ENCODE data around the gene TENT5C. TPM values are rescaled to one million over a fixed set of nuclear protein-coding genes. Genes with fewer than 3 reads are reported as not detected.

Gene TENT5C
- total RNA-seq, 1 experiment from 2014 or later = 6.3 TPM

DNA sequence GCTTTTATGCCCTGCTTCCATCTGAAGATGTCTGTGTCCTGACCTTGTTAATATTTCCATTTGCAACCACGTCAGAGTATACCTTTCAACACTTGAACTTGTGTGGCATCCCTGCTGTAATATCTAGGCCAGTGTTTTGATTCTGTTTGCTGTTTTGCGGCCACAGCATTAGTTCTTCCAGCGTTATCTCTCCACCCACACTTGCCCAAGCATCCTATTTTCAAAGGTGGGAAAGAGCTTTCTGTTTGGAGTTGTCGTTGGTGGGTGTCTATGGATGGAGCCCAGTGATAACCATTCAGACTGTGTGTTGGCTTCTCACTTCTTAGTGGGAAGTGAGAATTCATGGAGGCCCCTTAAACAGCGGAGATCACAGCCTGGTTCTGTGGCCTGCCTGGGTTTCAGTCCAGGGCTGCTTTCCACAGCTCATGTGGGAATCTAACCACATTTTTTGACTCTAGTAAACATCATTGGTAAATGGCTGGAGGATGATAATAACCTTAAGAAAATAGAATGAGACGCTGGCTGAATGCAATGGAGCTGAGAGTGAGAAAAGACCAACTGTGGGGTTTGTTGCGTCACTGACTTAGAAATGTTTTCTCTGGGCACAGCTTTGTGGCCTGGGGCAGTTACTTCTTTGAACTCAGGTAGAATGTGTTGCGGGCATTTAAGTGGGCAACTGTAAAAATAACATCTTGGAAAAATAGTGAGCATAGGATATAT lies 7.6 kb downstream of the TENT5C start:
- DNase-seq (ENCODE audit: low read depth) = peak; percentile 96

DNA sequence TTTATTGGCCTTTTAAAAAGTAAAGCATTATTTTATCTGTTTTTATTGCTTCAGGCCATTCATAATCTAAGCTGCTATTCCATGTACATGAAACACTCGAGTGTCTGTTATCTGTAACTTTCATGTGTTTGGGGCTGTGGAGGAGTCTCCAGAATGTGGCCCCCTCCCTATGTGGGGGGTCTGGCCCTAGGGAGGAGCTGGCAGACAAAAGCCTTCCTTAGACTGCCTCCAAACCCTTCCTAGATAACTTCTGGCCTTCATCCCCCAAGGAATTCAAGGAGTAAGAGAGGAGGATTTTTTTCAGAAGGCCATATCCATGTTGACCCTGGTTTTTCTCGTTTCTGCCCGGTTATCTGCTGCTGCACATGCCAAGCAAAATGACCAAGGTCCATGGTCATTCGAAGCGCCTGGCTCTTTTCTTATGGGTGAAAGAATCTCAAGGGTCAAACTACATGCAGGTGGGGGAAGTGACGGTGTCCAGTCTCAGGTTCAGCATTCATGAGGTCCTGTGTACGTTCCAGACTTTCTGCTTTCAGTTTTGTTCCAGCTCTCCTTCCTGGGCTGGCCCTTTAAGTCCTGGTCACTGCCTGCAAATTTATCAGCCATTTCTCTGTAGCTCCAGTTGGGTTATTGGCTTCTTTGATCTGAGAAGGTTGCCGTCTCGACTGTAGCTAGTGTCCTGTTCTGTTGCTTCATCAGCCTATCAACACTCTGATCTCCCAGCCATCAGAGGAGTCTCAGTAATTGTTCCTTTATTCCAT lies 8.3 kb downstream of the TENT5C start:
- peak; percentile 18 for DNase-seq (ENCODE audit: low read depth)

DNA sequence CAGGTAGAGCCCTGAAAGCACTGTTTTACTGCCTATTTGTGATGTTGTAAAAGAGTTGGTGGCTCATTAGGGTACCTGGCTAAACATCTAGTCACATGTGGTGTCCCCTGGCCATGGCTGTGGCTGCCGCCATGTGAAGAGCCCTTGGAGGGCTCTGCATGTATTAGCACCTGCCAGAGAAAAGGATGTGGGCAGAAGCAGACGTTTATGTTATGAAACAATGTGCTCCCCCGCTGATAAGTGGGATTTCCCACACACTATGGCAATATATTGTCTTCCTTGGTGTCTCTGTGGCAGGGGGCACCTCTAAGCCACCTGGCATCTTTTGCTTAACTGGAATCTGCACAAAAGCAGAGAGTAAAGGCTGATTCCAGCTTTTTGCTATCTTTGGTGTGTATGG lies 9.6 kb downstream of the TENT5C start:
- no peak for DNase-seq (ENCODE audit: low read depth)

DNA sequence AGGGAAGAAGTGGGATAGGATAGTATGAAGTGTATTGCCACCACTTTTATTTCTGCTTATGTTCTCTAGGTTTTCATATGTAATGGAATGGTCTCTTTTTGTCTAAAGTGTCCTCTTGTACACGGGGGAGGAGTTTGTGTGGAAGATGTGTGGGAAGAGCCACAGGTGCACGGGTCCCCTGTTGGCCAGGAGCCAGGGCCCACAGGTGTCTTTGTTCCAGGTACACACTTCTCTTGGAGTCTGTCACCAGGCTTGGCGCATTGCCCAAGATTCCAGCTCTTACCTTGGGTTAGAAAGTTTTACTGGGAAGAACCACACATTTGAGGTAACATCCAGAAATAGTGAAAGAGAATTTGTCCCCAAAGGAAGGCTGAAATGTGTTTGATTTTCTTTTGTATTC lies 10.5 kb downstream of the TENT5C start:
- DNase-seq (ENCODE audit: low read depth) = no peak

DNA sequence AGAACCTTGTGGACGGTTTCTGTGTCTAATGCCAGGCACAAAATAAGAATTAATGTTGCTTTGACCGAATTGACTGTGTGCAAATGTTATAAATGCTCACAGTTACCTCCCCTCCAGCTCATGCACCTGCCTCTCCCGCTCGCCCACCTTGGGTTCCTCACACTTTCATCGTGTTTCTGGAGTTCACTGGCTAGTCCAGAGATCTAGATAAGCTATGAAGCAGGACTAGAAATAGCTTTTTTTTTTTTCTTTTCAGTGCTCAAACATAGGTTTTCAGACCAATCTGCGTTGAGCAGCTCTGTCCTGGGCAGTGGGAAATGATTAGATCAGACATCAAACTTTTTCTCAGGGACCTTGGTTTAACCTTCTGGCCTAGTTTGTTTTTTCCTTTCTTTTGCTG lies 11.1 kb downstream of the TENT5C start:
- DNase-seq (ENCODE audit: low read depth) = no peak

DNA sequence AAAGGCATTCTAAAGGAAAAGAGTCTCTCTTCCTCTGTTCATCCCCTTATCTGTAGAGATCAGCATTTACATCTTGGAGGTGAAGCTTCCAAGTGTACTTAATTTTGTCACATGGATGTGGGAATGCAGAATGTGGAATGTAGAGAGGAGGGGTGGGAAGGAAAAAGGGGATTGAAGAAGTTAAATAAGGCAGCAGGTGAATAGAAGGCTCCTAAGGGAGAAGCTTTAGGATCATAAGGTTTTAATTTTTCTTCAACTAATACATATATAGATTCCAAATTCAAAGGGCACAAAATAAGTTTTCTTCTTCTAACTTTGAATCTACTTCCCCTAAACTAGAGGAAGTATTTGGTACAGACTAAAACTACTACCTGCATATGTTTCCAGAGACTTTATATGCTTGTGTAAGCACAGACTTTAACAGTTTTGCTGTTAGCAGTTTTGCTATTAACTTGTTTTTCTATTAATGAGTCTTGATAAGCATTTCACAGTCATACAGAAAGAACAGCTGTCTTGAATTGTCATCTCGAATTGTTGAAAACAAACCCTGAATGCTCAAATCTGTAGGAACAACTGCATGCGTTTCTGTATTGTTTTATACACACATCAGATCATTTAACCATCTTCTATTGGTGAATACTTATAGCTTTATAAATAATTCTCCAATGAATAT lies 12.7 kb downstream of the TENT5C start:
- DNase-seq (ENCODE audit: low read depth) = no peak

DNA sequence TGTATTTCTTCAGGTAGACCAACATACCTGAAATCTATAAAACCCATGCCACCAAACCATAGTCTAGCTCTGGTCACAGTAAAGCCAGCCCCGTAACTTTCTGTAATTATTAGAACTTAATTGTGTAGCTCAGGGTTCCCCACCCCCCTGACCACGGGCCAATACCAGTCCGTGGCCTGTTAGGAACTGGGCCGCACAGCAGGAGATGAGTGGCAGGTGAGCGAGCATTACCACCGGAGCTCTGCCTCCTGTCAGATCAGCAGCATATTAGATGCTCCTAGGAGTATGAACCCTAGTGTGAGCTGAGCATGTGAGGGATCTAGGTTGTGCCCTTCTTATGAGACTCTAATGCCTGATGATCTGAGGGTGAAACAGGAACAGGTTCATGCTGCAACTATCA lies 14.6 kb downstream of the TENT5C start:
- no peak for DNase-seq (ENCODE audit: low read depth)

DNA sequence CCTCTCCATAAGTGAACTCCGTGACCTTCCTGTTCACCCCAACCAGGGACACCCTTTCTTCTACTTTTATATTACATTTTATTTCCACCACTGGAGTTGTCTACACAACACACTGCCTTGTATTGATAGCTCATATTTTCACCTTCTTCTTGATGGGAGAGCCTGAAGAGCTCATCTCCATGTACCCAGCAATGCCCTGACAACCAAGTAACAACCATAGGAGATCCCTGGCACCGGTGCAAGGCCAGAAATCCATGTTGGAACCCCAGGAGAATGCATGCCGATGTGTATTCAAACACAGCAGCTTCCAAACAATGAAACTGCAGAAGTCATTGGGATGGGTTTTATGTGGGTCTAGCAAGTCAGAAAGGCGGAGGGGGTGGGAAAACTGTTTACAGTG lies 15.5 kb downstream of the TENT5C start:
- DNase-seq (ENCODE audit: low read depth) = no peak

DNA sequence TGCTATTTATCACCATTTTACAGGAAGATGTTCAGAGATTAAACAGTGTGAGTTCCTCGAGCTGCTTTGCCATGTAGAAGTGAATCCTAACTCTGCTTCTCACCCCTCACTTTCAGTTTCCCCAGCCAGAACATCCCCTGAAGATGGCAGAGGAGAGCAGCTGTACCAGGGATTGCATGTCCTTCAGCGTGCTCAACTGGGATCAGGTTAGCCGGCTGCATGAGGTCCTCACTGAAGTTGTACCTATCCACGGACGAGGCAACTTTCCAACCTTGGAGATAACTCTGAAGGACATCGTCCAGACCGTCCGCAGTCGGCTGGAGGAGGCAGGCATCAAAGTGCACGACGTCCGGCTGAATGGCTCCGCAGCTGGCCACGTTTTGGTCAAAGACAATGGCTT lies 16.9 kb downstream of the TENT5C start:
- no peak for DNase-seq (ENCODE audit: low read depth)

DNA sequence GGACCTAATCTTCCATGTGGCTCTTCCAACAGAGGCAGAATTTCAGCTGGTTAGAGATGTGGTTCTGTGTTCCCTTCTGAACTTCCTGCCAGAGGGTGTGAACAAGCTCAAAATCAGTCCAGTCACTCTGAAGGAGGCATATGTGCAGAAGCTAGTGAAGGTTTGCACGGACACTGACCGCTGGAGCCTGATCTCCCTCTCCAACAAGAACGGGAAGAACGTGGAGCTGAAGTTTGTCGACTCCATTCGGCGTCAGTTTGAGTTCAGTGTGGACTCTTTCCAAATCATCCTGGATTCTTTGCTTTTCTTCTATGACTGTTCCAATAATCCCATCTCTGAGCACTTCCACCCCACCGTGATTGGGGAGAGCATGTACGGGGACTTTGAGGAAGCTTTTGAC lies 17.3 kb downstream of the TENT5C start:
- no peak for DNase-seq (ENCODE audit: low read depth)

DNA sequence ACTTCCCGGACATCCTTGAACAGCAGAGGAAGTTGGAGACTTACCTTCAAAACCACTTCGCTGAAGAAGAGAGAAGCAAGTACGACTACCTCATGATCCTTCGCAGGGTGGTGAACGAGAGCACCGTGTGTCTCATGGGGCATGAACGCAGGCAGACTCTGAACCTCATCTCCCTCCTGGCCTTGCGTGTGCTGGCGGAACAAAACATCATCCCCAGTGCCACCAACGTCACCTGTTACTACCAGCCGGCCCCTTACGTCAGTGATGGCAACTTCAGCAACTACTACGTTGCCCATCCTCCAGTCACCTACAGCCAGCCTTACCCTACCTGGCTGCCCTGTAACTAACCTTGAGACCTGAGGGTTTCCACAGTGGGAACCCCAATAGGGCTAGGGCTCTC lies 17.9 kb downstream of the TENT5C start:
- no peak for DNase-seq (ENCODE audit: low read depth)

DNA sequence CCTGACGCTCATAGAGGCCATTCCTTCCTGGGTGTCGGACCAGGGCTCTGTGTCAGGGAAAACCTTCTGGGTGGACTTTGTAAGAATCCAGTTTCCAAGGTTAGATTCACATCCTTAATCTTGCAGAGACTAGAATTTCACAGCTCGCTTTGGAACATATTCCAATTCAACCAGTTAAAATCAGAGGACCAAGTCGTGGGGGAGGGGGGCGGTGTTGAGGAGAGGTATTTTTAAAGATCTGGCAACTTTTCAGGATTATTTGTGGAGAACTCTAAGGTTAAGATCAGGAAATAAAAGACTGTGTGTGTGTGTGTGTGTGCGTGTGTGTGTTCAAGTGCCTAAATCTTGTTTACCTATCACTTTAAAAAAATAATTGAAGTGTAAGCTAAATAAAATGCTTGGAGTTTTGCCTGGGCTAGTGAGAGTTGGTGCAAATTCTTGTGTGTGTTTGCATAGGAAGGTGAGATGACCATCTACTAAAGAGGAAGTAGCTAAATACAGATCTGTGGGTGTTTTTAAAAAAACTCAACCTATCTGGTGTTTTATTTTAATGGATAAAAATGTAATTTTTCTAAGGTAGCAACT lies 21.8 kb downstream of the TENT5C start:
- no peak for DNase-seq (ENCODE audit: low read depth)

DNA sequence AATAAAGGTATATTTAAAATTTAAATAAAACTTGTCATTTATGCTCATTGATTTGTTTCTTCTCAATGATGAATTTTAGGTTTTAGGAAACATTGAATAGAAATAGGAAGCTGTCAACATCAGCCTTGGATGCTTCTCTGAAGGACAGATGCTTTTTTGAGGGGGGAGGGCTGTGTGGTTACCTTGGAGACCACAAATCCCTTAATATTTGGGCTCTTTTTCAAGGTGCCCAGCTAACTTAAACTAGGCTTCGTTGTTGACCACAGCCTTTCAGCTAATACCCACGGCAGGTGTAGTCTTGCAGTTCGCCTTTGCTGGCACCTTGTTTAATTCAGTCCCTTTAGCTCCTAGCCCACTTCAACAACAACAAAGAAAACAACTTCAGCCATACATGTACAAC lies 22.5 kb downstream of the TENT5C start:
- no peak for DNase-seq (ENCODE audit: low read depth)

DNA sequence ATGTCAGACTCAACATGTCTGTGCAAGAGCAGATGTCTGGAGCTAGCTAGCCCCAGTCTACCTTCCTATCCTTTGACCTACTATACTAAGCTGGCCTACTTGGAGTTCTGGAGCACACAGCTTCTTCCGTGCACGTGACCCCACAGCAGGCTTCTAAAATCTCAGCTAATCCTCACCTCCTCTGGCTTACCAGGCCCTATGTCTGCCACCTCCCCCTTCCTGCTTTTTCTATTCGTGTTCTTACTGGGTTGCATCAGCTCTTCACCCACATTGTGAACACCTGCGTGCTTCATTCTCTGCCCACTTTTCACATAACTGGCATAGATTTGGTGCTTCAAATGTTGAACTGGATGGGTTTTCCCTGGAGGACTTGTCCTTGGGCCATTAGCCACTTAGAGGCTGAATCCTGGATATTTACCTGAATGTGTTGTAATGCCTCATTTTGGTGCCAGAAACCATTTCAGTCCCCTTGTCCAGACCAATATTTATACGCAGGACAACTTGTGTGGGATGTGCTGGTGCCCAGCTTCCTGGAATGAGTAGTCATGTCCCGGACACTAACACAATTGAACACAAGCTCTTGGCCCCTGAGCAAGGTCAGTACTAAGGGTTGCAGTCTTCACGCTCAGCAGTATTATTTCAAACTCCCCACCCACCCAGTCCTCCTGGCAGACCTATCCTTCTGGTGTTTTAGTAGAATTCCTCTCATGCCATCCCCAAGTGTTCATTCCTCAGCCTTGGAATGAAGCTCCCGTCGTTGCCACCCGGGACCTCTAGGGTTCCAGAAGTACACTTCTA lies 24.0 kb downstream of the TENT5C start:
- no peak for DNase-seq (ENCODE audit: low read depth)

DNA sequence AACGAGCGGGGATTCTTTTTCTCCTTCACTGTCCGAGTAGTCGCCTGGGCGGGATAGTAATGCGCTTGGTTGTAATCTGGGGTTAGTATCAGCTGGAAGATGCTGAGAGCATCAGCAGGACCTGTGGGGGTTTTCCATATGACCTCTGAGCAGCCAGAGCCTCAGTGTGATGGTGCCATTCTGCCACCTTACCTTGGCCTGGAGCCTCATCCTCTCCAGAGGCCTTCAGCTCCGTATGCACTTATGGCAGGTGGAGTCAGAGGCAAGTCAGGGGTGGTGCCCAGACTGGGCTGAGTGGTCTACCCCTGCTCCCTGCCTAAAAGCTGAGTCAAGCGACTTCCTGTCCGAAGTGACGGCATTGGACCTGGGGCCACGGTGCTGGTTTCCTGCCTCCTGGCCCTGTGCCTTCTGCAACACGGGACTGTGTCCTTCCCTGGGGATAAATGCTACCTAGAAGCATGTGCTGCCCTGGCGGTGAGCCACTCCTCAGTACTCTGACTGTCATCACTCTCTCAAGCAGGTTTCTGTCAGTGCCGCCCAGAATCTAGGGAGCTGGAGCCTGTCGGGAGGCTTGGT lies 24.7 kb downstream of the TENT5C start:
- DNase-seq (ENCODE audit: low read depth) = peak; percentile 29

DNA sequence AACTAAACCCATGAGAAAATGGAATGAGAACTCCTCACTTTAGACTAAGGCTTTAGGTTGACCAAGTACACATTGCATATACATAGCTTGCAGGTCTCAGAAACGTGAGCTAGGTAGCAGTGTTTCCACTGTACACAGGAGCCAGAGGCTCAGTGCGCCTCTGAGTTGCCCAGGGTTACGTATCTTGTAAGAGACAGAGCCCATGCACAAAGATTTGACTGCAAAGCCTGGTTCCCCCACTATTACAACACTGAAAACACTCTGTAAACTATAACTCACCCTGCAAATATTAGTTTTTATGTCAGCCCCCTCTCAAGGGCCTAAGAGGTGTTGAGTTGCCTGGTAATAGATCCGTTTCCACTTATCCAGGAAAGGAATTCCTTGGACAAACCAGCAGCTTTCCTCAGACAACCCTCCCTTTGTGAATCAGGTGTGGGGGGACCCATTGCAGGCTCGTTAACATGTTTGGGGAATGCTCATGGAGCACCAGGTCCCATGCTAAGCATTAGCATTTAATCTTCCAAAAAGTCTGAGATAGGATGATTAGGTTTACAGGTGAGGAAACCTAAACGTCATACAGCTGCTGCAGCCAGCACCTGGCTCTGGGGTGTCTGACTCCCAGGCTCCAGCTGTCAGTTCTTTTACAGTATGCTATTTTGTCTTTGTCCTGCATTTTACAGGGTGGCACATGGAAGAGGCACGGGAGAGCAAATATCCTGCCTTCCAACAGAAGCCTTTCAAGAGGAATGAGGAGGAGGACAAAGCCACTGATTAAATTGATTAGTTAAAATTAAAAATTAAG lies 25.7 kb downstream of the TENT5C start:
- DNase-seq (ENCODE audit: low read depth) = no peak

DNA sequence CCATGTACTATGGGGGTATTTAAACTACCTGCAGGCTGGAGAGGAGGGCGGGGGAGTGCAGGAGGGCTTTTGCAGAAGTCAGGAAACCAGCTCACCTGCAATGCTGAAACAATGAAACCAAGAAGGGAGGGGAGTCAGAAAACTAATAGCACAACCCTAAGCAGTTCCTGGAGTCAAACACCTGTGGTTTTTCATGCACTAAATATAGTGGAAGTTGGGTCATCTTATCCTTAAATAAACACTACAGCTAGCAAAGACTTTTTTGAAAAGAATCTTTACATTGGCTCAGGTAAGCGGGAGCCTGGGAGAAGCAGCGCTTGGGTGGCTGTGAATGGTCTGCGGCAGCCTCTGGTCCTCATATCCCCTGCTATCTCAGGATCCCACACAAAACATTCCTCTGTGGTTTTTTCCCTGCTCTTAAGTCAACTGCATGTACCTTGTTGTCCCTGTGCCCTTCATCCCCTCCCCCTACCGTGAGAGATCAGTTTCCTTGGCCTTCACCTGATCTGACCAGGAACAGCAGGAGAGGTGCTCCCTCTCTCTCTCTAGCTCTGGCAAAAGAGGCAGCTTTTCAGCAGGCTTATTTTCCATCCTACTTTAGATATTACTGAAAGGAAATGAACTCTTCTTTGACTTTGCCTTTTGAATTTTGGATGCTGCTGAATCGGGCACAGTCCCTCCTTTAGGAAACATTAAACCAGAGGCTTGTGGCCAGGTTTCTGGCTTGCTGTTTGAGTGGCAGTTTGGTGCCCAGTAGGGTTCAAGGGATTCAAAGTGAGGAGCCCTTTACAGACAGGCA lies 26.6 kb downstream of the TENT5C start:
- DNase-seq (ENCODE audit: low read depth) = no peak

DNA sequence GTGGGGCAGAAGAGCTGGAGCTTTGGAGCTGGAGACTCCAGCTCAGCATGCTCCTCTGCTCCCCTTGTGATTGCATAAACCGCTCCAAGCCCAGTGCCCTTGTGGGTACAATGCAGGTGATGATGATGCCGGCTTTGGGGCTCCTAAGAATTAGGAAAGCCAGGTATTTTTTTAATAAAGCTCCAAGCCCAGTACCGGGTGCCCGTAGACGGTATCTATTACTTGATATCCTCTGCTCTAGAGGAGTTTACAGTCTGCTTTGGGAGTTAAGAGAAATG lies 27.2 kb downstream of the TENT5C start:
- DNase-seq (ENCODE audit: low read depth) = no peak

DNA sequence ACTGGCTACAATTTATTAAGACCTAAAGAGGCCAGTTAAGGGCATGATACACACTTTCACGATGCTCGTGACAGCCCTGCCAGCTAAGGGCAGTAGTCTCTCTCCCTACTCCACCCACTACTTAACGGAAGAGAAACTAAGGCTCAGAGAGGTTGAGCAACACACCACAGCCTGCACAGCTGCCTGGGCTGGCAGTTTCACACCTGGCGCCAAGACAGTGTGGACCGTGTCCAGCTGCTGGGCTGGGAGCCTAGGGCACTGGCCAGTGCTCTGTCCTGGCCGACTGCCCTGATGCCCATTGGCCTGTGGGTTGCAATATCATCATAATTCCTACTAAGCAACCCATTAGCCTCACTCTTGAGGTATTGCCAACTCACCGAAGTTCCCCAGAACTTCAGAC lies 27.6 kb downstream of the TENT5C start:
- DNase-seq (ENCODE audit: low read depth) = no peak

DNA sequence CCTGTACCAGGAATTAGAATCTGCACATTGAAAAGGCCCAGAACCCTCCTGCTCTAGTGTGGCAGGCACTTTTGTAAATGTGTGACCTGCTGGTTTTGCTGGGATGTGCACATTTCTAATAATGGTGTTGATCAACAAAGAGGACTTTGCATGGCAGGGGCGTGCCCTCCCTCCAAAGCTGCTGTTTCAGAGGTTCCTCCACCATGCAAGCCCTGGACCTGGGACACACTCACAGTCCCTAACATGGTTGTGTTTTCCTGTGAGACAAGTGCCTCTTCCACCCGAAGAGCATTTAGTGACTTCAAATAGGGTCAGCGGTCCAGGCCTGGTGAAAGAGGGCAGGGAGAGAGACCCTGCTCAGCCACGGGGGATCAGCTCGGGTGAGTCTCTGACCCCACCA lies 28.1 kb downstream of the TENT5C start:
- no peak for DNase-seq (ENCODE audit: low read depth)
